Sigmoid colon (tissue), 4 donors: ENCODE measurements around the gene HTR6.

Experiments used
- EP300 ChIP-seq, 4 donors: sonication (generic); formaldehyde crosslinking; IDR thresholded peaks; one replicate each; pipeline ENCODE4 v1.6.1; 2017; ENCODE audit warnings: antibody characterized with exemption in 4 of 4
- POLR2A ChIP-seq, 2 donors: fragments of 450-650 bp; IDR thresholded peaks; one replicate each; pipeline ENCODE4 v1.6.1; 2016; ENCODE audit warnings: antibody characterized with exemption in 2 of 2, mild to moderate bottlenecking in 2 of 2, moderate library complexity in 2 of 2
- POLR2AphosphoS5 ChIP-seq, 4 donors: sonication (generic); formaldehyde crosslinking; IDR thresholded peaks; one replicate each; pipeline ENCODE4 v1.6.1; 2017; ENCODE audit warnings: antibody characterized with exemption in 4 of 4
- TF ChIP-seq, protein P1 (sequence below), 4 experiments: fragments of 450-650 bp in 3 of 4; fragments of 200-600 bp in 1 of 4; IDR thresholded peaks; one replicate each; pipeline ENCODE4 v1.5.1; 2016 to 2019; ENCODE audit warnings: antibody characterized with exemption in 4 of 4, mild to moderate bottlenecking in 3 of 4, moderate library complexity in 2 of 4

DNA sequence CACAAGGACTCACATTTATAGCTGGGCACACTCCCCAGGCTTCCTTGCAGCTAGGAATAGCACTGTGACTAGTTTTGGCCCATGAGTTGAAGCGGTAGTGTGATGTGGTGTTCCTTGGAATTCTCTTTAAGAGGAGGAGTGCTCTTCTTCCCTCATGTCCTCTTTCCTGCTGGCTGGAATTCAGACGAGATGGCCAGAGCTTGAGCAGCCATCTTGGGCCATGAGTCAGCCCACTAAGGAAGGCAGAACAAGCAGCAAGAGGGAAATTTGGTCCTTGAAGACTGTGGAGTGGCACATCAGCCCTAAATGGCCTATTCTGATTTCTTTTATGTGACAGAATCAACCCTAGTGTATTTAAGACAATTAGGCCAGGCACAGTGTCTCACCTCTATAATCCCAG lies 20.0 kb downstream of the HTR6 start:
- TF ChIP-seq, protein P1, sequence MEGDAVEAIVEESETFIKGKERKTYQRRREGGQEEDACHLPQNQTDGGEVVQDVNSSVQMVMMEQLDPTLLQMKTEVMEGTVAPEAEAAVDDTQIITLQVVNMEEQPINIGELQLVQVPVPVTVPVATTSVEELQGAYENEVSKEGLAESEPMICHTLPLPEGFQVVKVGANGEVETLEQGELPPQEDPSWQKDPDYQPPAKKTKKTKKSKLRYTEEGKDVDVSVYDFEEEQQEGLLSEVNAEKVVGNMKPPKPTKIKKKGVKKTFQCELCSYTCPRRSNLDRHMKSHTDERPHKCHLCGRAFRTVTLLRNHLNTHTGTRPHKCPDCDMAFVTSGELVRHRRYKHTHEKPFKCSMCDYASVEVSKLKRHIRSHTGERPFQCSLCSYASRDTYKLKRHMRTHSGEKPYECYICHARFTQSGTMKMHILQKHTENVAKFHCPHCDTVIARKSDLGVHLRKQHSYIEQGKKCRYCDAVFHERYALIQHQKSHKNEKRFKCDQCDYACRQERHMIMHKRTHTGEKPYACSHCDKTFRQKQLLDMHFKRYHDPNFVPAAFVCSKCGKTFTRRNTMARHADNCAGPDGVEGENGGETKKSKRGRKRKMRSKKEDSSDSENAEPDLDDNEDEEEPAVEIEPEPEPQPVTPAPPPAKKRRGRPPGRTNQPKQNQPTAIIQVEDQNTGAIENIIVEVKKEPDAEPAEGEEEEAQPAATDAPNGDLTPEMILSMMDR (IDR thresholded peaks at IDR 0.05), result no peak
- TF ChIP-seq EP300 (IDR thresholded peaks at IDR 0.05), result no peak
- no peak for TF ChIP-seq POLR2A (IDR thresholded peaks at IDR 0.05)
- no peak for TF ChIP-seq POLR2AphosphoS5 (IDR thresholded peaks at IDR 0.05)
